HG02943 (cell line): ENCODE measurements around the gene NTS.

ENCODE experiments used
- ATAC-seq: cut with Tn5 transposase; IDR thresholded peaks from one replicate; pipeline ENCODE4 v1.9.1; 2021; ENCODE audit warnings: mild to moderate bottlenecking, low read depth, moderate library complexity; ENCODE audit not compliant: unreplicated experiment

NTS gene

DNA sequence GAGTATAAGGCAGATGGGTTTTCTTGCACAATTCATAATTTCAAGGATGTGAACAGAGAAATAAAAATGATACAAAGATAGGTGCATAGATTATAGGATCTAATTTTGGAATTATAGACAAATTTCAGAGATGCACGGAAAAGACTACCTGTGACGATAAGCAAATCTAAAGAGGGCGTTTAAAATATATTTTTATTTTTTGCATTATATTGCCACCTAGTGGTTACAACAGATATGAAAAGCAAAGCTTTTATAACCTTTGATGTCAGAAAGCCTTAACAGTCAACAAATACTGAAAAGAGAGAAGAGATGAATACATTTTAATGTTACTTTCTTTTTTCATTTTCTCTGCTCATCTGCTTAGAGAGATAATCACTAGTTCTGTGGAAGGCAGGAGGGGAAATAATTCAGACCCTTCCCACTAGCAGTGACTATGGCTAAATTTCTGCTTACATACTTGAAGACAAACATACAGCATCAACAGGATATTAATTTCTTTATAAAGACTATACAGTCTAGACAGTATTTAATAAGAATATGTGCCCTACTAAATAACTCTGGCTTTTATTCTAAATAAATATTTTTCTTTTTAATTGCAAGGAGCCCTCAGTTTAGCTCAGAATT, 46.3 kb downstream of the NTS start:
- peak; percentile 60 for ATAC-seq

DNA sequence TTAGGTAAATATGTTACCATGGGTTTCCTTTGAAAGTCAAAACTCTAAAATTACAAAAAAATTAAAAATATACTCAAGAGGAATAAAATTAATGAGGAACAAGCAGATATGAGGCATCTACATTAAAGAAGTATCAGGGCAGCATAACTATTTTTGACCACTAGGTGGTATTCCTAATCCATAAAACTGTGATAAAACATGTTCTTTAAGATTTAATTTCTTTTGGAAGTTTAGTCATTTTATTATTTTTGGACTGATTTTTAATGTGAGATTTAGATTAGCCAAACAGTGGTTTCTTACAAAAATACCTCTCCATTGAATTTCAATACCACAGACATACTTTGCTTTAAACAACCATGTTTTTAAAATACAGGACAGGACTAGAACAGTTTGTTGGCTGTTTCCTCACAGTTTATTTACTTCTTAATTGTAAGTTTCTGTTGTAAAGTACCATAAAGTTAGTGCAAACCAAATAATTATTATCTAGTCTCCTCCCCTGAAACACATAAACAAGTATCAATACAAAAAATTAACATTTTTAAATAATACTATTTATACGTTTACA, 49.8 kb downstream of the NTS start:
- ATAC-seq = no peak

DNA sequence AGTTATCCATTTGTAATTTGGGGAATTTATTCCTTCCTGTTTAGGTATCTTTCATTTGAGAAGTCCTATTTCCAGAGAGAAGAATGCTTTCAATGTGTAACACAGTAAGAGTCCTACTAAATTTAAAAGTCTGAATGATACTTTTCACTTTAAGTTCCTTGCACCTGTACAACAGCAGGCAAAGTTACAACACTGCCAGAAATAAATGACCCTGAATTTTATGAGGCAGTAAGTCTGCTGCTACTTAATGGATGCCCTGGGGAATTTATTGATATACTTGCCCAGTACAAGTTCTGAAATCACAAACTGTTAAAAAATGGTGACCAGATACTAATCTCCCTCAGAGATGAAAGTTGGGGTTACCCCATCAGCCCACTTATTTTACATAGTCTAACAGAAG, 53.1 kb downstream of the NTS start:
- no peak for ATAC-seq
